Neural cell (in vitro differentiated cells): ENCODE measurements around the gene KNL1. TPM values are rescaled to one million over a fixed set of nuclear protein-coding genes. Genes with fewer than 3 reads are reported as not detected.

Experiments
- H2AFZ ChIP-seq: fragments of 200-600, 300-800 bp; sonication (generic), shearing (Covaris generic); 2 replicates; pipeline ENCODE4 v1.6.0; 2014; ENCODE audit warnings: low read depth, mild to moderate bottlenecking, antibody characterized with exemption, low read length, moderate library complexity
- H3F3A ChIP-seq: fragments of 200-600 bp; shearing (Covaris generic); 2 replicates; pipeline ENCODE4 v1.6.1; 2016; ENCODE audit warnings: mild to moderate bottlenecking, moderate library complexity, mixed read lengths, antibody characterized with exemption, low read length; ENCODE audit not compliant: insufficient read depth, poor library complexity, severe bottlenecking
- H3K27ac ChIP-seq: fragments of 200-600, 300-800 bp; sonication (generic), shearing (Covaris generic); 2 replicates; pipeline ENCODE4 v1.5.1; 2014; ENCODE audit warnings: mild to moderate bottlenecking, low read length, moderate library complexity
- H3K27me3 ChIP-seq: fragments of 300-800, 200-600 bp; sonication (generic), shearing (Covaris generic); 2 replicates; pipeline ENCODE4 v1.6.0; 2014; ENCODE audit warnings: mild to moderate bottlenecking, low read depth, low read length, moderate library complexity; ENCODE audit not compliant: insufficient read depth
- H3K36me3 ChIP-seq: fragments of 300-800, 200-600 bp; sonication (generic), shearing (Covaris generic); 2 replicates; pipeline ENCODE4 v1.5.1; 2014; ENCODE audit warnings: mild to moderate bottlenecking, antibody characterized with exemption, low read length, moderate library complexity; ENCODE audit not compliant: insufficient read depth
- H3K4me2 ChIP-seq: fragments of 300-800, 200-600 bp; sonication (generic), shearing (Covaris generic); 2 replicates; pipeline ENCODE4 v1.6.0; 2014; ENCODE audit warnings: mild to moderate bottlenecking, low read length
- H3K4me3 ChIP-seq: fragments of 300-800, 200-600 bp; sonication (generic), shearing (Covaris generic); 2 replicates; pipeline ENCODE4 v1.5.1; 2014; ENCODE audit warnings: mild to moderate bottlenecking, low read length, moderate library complexity
- H3K79me2 ChIP-seq: fragments of 200-600 bp; shearing (Covaris generic); replicated peaks from 2 replicates; pipeline ENCODE4 v1.6.0; 2014; ENCODE audit warnings: mild to moderate bottlenecking, low read length, moderate library complexity; ENCODE audit not compliant: insufficient read depth
- H3K9ac ChIP-seq: fragments of 300-800, 200-600 bp; sonication (generic), shearing (Covaris generic); 2 replicates; pipeline ENCODE4 v1.6.1; 2016; ENCODE audit warnings: mild to moderate bottlenecking, low read length, mixed read lengths
- H3K9me2 ChIP-seq: fragments of 200-600 bp; shearing (Covaris generic); 2 replicates; pipeline ENCODE4 v1.6.1; 2016; ENCODE audit warnings: mild to moderate bottlenecking, low read length, mixed read lengths; ENCODE audit not compliant: insufficient read depth
- H3K9me3 ChIP-seq: fragments of 200-600, 300-800 bp; sonication (generic), shearing (Covaris generic); 2 replicates; pipeline ENCODE4 v1.6.1; 2016; ENCODE audit warnings: mild to moderate bottlenecking, mixed run types, low read length, moderate library complexity, mixed read lengths
- H4K20me1 ChIP-seq: fragments of 200-600 bp; shearing (Covaris generic); 2 replicates; pipeline ENCODE4 v1.6.1; 2016; ENCODE audit warnings: mild to moderate bottlenecking, mixed run types; ENCODE audit not compliant: insufficient read depth
- CTCF ChIP-seq: fragments of 450-650 bp; IDR thresholded peaks from 2 replicates; pipeline ENCODE4 v1.5.1; 2014; ENCODE audit warnings: antibody characterized with exemption, mild to moderate bottlenecking, moderate library complexity; ENCODE audit not compliant: poor library complexity, severe bottlenecking
- EP300 ChIP-seq: fragments of 450-650 bp; conservative IDR thresholded peaks from 2 replicates; pipeline ENCODE4 v1.6.1; 2014; ENCODE audit warnings: antibody characterized with exemption, mild to moderate bottlenecking, moderate library complexity; ENCODE audit not compliant: poor library complexity, severe bottlenecking
- EZH2 ChIP-seq: fragments of 200-600, 300-800 bp; shearing (Covaris generic), sonication (generic); IDR thresholded peaks from 2 replicates; pipeline ENCODE4 v1.6.1; 2014; ENCODE audit warnings: antibody characterized with exemption, low read length, borderline replicate concordance, mild to moderate bottlenecking; ENCODE audit not compliant: insufficient read depth, poor library complexity, severe bottlenecking
- MXI1 ChIP-seq: fragments of 450-650 bp; conservative IDR thresholded peaks from 2 replicates; pipeline ENCODE4 v1.6.1; 2014; ENCODE audit warnings: antibody characterized with exemption, mild to moderate bottlenecking; ENCODE audit not compliant: poor library complexity, severe bottlenecking
- POLR2AphosphoS5 ChIP-seq: IDR thresholded peaks from 2 replicates; pipeline ENCODE4 v1.6.1; 2012
- RAD21 ChIP-seq: fragments of 450-650 bp; conservative IDR thresholded peaks from 2 replicates; pipeline ENCODE4 v1.6.1; 2014; ENCODE audit warnings: antibody characterized with exemption, mild to moderate bottlenecking, moderate library complexity
- REST ChIP-seq: IDR thresholded peaks from 2 replicates; pipeline ENCODE4 v1.6.1; 2012; ENCODE audit warnings: borderline replicate concordance
- SMC3 ChIP-seq: fragments of 450-650 bp; conservative IDR thresholded peaks from 2 replicates; pipeline ENCODE4 v1.6.1; 2014; ENCODE audit warnings: antibody characterized with exemption, mild to moderate bottlenecking, moderate library complexity; ENCODE audit not compliant: poor library complexity
- TAF1 ChIP-seq: IDR thresholded peaks from 2 replicates; pipeline ENCODE4 v1.6.1; 2012; ENCODE audit warnings: low read depth
- polyA plus RNA-seq: library from polyadenylated mRNA; depleted of rRNA; stranded (reverse); fragments of >200 nt; gene quantifications from 2 replicates; pipeline ENCODE4 v1.2.3, GENCODE V29; 2014

Gene KNL1
- polyA plus RNA-seq, 1 donor from 2014 or later = 2.4 TPM

- Histone ChIP-seq H3K4me3 (no peak overlapping the region), H3K4me2 (no peak overlapping the region), H2AFZ (no peak overlapping the region), H3K27me3 (no peaks in the 10 kb centered on the region), H3K36me3 (no peaks in the 10 kb centered on the region), H3K27ac (no peak overlapping the region), H3K9ac (no peak overlapping the region), H3F3A (no peaks in the 10 kb centered on the region), H3K79me2 (no peaks in the 10 kb centered on the region), H3K9me2 (no peaks in the 10 kb centered on the region), H4K20me1 (no peaks in the 10 kb centered on the region), H3K9me3 (no peaks in the 10 kb centered on the region)
- TF ChIP-seq TAF1 (no peak), EZH2 (no peak), POLR2AphosphoS5 (no peak), MXI1 (no peak), CTCF (no peak), REST (no peak), EP300 (no peak), RAD21 (no peak), SMC3 (no peak)
Measured at GRCh38 chr15:40630313-40630712, 36.3 kb downstream of the KNL1 start.

- no peaks in the 10 kb centered on the region for H3K36me3 ChIP-seq
- H4K20me1 ChIP-seq = no peaks in the 10 kb centered on the region
- no peak overlapping the region for H2AFZ ChIP-seq
- no peaks in the 10 kb centered on the region for H3K79me2 ChIP-seq
- H3F3A ChIP-seq = no peaks in the 10 kb centered on the region
- H3K9me3 ChIP-seq = no peaks in the 10 kb centered on the region
- H3K9ac ChIP-seq = no peak overlapping the region
- H3K9me2 ChIP-seq = no peaks in the 10 kb centered on the region
- no peak overlapping the region for H3K4me2 ChIP-seq
- no peak overlapping the region for H3K4me3 ChIP-seq
- H3K27me3 ChIP-seq = no peaks in the 10 kb centered on the region
- TF ChIP-seq TAF1 (no peak), SMC3 (no peak), RAD21 (no peak), CTCF (no peak), EP300 (no peak), EZH2 (no peak), POLR2AphosphoS5 (no peak), REST (no peak), MXI1 (no peak)
- no peak overlapping the region for H3K27ac ChIP-seq
Measured at GRCh38 chr15:40633178-40633577, 39.1 kb downstream of the KNL1 start.
